PC-3 (cell line): ENCODE measurements around the gene CYP46A1. TPM values are rescaled to one million over a fixed set of nuclear protein-coding genes. Genes with fewer than 3 reads are reported as not detected.

Source experiments
- ATAC-seq: fragments of 200-7000 bp; cut with Tn5 transposase; 2 replicates; pipeline ENCODE4 v1.9.1; 2020; ENCODE audit warnings: mild to moderate bottlenecking, moderate library complexity
- BruUV-seq: library from RNA; stranded (reverse); fragments of 400-500 nt; replicated peaks from 2 replicates; lab custom pipeline; 2021; lab: Mats Ljungman, UMichigan
- CTCF ChIA-PET: fragments of 300-600 bp; sonication (Branson Sonifier 250); formaldehyde crosslinking; loops from one replicate; lab custom pipeline; 2022; ENCODE audit warnings: antibody characterized with exemption; lab: Charles Lee
- POLR2A ChIA-PET: fragments of 300-600 bp; sonication (Branson Sonifier 250); formaldehyde crosslinking; loops from one replicate; lab custom pipeline; 2022; ENCODE audit warnings: antibody characterized with exemption; ENCODE audit not compliant: unreplicated experiment; lab: Charles Lee
- DNase-seq: peaks from one replicate; pipeline ENCODE4 v3.0.0-alpha.2; 2015
- H2AFZ ChIP-seq: fragments of 300-600 bp; sonication (generic); 2 replicates; pipeline ENCODE4 v1.6.0; 2016; ENCODE audit warnings: antibody characterized with exemption, low read length
- H3F3A ChIP-seq: fragments of 300-600 bp; sonication (generic); one replicate; pipeline ENCODE4 v1.6.0; 2017; ENCODE audit warnings: antibody characterized with exemption, low read length, control low read depth, mild to moderate bottlenecking; ENCODE audit not compliant: unreplicated experiment
- H3K27ac ChIP-seq: fragments of 300-600 bp; sonication (generic); 2 replicates; pipeline ENCODE4 v1.5.1; 2016; ENCODE audit warnings: mild to moderate bottlenecking, low read length
- H3K27me3 ChIP-seq: fragments of 300-600 bp; sonication (generic); 2 replicates; pipeline ENCODE4 v1.6.1; 2016; ENCODE audit warnings: low read length, mixed read lengths
- H3K36me3 ChIP-seq: fragments of 300-600 bp; sonication (generic); 2 replicates; pipeline ENCODE4 v1.6.1; 2016; ENCODE audit warnings: low read depth, mixed run types, low read length, mixed read lengths
- H3K4me1 ChIP-seq: fragments of 300-600 bp; sonication (generic); 2 replicates; pipeline ENCODE4 v1.5.1; 2016; ENCODE audit warnings: low read length; ENCODE audit not compliant: insufficient read depth
- H3K4me2 ChIP-seq: fragments of 300-600 bp; sonication (generic); 2 replicates; pipeline ENCODE4 v1.6.0; 2016; ENCODE audit warnings: low read length
- H3K4me3 ChIP-seq: fragments of 300-600 bp; sonication (generic); 2 replicates; pipeline ENCODE4 v1.5.1; 2016; ENCODE audit warnings: mild to moderate bottlenecking, low read length, mixed read lengths
- H3K79me2 ChIP-seq: fragments of 300-600 bp; sonication (generic); 2 replicates; pipeline ENCODE4 v1.6.1; 2017; ENCODE audit warnings: low read length, mixed read lengths
- H3K9ac ChIP-seq: fragments of 300-600 bp; sonication (generic); 2 replicates; pipeline ENCODE4 v1.6.0; 2016; ENCODE audit warnings: mild to moderate bottlenecking, low read length
- H3K9me2 ChIP-seq: fragments of 300-600 bp; sonication (generic); replicated peaks from 2 replicates; pipeline ENCODE4 v1.6.1; 2016; ENCODE audit warnings: mixed run types, low read length, mixed read lengths
- H3K9me3 ChIP-seq: fragments of 300-600 bp; sonication (generic); 2 replicates; pipeline ENCODE4 v1.6.1; 2016; ENCODE audit warnings: low read length, mixed read lengths
- H4K20me1 ChIP-seq: fragments of 300-600 bp; sonication (generic); 2 replicates; pipeline ENCODE4 v1.6.1; 2016; ENCODE audit warnings: low read length, mixed read lengths
- EZH2 ChIP-seq: fragments of 300-600 bp; sonication (generic); IDR thresholded peaks from one replicate; pipeline ENCODE4 v1.6.1; 2017; ENCODE audit warnings: antibody characterized with exemption, mild to moderate bottlenecking, low read length; ENCODE audit not compliant: unreplicated experiment
- EZH2phosphoT487 ChIP-seq: fragments of 300-600 bp; sonication (generic); IDR thresholded peaks from 2 replicates; pipeline ENCODE4 v1.6.1; 2018; ENCODE audit warnings: mild to moderate bottlenecking, antibody characterized with exemption, low read length, borderline replicate concordance
- intact Hi-C: fragments of 100-400 bp; cut with micrococcal nuclease; formaldehyde crosslinking; loops from 2 replicates; pipeline ENCODE4 v1.9.0; 2023
- total RNA-seq: library from RNA; depleted of rRNA; stranded (reverse); fragments of >200 nt; gene quantifications from 2 replicates; pipeline ENCODE4 v1.2.3, GENCODE V29; 2014
- TF ChIP-seq, protein P1 (sequence below): fragments of 300-600 bp; sonication (generic); conservative IDR thresholded peaks from 2 replicates; pipeline ENCODE4 v1.5.1; 2017; ENCODE audit warnings: antibody characterized with exemption, low read depth, mild to moderate bottlenecking, low read length

CYP46A1 gene
- total RNA-seq, 1 experiment from 2014 or later = 1.2 TPM

GRCh38 chr14:99702115-99702514 is 18.0 kb downstream of the CYP46A1 start:
- BruUV-seq = no TSS peak
- Histone ChIP-seq H3K9me3 (no peaks in the 10 kb centered on the region), H3K79me2 (no peaks in the 10 kb centered on the region), H3K4me2 (no peak overlapping the region), H3K4me1 (no peaks in the 10 kb centered on the region), H3K9me2 (no peaks in the 10 kb centered on the region), H3K36me3 (no peaks in the 10 kb centered on the region), H3F3A (no peaks in the 10 kb centered on the region), H3K4me3 (no peak overlapping the region), H3K27ac (no peak overlapping the region), H3K27me3 (no peaks in the 10 kb centered on the region), H3K9ac (no peak overlapping the region), H2AFZ (no peak overlapping the region), H4K20me1 (no peaks in the 10 kb centered on the region)
- DNase-seq (no peak), ATAC-seq (no peak)
- ChIA-PET CTCF (no interaction called here), POLR2A (no interaction called here)
- intact Hi-C loops = no loop called here
- no peak for TF ChIP-seq EZH2phosphoT487
- TF ChIP-seq, protein P1, sequence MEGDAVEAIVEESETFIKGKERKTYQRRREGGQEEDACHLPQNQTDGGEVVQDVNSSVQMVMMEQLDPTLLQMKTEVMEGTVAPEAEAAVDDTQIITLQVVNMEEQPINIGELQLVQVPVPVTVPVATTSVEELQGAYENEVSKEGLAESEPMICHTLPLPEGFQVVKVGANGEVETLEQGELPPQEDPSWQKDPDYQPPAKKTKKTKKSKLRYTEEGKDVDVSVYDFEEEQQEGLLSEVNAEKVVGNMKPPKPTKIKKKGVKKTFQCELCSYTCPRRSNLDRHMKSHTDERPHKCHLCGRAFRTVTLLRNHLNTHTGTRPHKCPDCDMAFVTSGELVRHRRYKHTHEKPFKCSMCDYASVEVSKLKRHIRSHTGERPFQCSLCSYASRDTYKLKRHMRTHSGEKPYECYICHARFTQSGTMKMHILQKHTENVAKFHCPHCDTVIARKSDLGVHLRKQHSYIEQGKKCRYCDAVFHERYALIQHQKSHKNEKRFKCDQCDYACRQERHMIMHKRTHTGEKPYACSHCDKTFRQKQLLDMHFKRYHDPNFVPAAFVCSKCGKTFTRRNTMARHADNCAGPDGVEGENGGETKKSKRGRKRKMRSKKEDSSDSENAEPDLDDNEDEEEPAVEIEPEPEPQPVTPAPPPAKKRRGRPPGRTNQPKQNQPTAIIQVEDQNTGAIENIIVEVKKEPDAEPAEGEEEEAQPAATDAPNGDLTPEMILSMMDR = no peak
- no peak for TF ChIP-seq EZH2

- Histone ChIP-seq H3K36me3 (no peaks in the 10 kb centered on the region), H4K20me1 (no peaks in the 10 kb centered on the region), H3K27ac (no peak overlapping the region), H3K27me3 (no peaks in the 10 kb centered on the region), H2AFZ (no peak overlapping the region), H3K9me2 (no peaks in the 10 kb centered on the region), H3K79me2 (no peaks in the 10 kb centered on the region), H3K4me3 (no peak overlapping the region), H3K4me2 (no peak overlapping the region), H3K4me1 (no peaks in the 10 kb centered on the region), H3K9me3 (no peaks in the 10 kb centered on the region), H3K9ac (no peak overlapping the region), H3F3A (no peaks in the 10 kb centered on the region)
- ChIA-PET POLR2A (no interaction called here), CTCF (no interaction called here)
- no TSS peak for BruUV-seq
- TF ChIP-seq, protein P1 = no peak
- TF ChIP-seq EZH2phosphoT487 (no peak), EZH2 (no peak)
- no peak for DNase-seq
- no peak for ATAC-seq
- intact Hi-C loops = no loop called here
Observed at GRCh38 chr14:99703381-99703780, 19.3 kb downstream of the CYP46A1 start.

DNA sequence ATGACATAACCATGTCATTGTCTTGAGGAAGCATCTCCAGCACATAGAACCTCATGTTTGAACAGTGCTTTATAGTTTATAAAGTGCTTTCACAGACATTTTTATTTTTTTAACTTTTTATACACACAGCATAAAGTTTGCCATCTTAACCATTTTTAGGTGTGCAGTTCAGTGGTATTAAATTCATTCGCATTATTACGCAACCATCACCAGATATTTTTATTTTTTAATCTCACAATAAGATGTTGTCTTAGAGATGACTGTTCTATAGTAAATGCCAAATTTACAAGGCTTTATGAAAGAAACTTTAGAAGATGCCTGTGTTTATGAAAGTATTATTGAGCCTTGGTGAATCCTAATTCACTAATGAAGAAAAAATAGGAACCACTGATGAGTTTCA is 19.9 kb downstream of the CYP46A1 start:
- H3K36me3 ChIP-seq = no peaks in the 10 kb centered on the region
- ChIA-PET POLR2A (no interaction called here), CTCF (no interaction called here)
- intact Hi-C loops = no loop called here
- no TSS peak for BruUV-seq
- no peaks in the 10 kb centered on the region for H3K9me3 ChIP-seq
- no peak overlapping the region for H3K4me3 ChIP-seq
- no peaks in the 10 kb centered on the region for H4K20me1 ChIP-seq
- no peak overlapping the region for H3K9ac ChIP-seq
- no peak for DNase-seq
- H3K27ac ChIP-seq = no peak overlapping the region
- H3K4me2 ChIP-seq = no peak overlapping the region
- no peak for ATAC-seq
- H3K9me2 ChIP-seq = no peaks in the 10 kb centered on the region
- no peaks in the 10 kb centered on the region for H3K79me2 ChIP-seq
- no peaks in the 10 kb centered on the region for H3F3A ChIP-seq
- TF ChIP-seq, protein P1 = no peak
- TF ChIP-seq EZH2phosphoT487 = no peak
- TF ChIP-seq EZH2 = no peak
- H3K4me1 ChIP-seq = no peaks in the 10 kb centered on the region
- no peak overlapping the region for H2AFZ ChIP-seq
- no peaks in the 10 kb centered on the region for H3K27me3 ChIP-seq
